RWPE2 (cell line): Measurements from ENCODE around the gene KRTAP10-5.

Experiments
- ATAC-seq: fragments of 200-7000 bp; cut with Tn5 transposase; 3 replicates; pipeline ENCODE4 v1.9.1; 2021; ENCODE audit warnings: low read depth
- DNase-seq: peaks from one replicate; pipeline ENCODE4 v3.0.0-alpha.2; 2020; ENCODE audit warnings: low spot score
- H3K27ac ChIP-seq: fragments of 450-650 bp; 2 replicates; pipeline ENCODE4 v1.5.1; 2017; ENCODE audit warnings: mild to moderate bottlenecking; ENCODE audit not compliant: poor library complexity, severe bottlenecking
- H3K27me3 ChIP-seq: fragments of 250-450 bp; sonication (Bioruptor Pico); 2 replicates; pipeline ENCODE4 v1.5.1; 2021; ENCODE audit warnings: mild to moderate bottlenecking, moderate library complexity; ENCODE audit not compliant: insufficient read depth, poor library complexity, severe bottlenecking
- H3K36me3 ChIP-seq: fragments of 250-450 bp; sonication (Bioruptor Pico); 2 replicates; pipeline ENCODE4 v1.5.1; 2020; ENCODE audit warnings: low read depth, mild to moderate bottlenecking, moderate library complexity
- H3K4me1 ChIP-seq: fragments of 250-450 bp; sonication (Bioruptor Pico); 2 replicates; pipeline ENCODE4 v1.5.1; 2021; ENCODE audit warnings: mild to moderate bottlenecking, moderate library complexity; ENCODE audit not compliant: insufficient read depth, poor library complexity, severe bottlenecking
- H3K4me3 ChIP-seq: fragments of 250-450 bp; sonication (Bioruptor Pico); 2 replicates; pipeline ENCODE4 v1.5.1; 2021; ENCODE audit warnings: mild to moderate bottlenecking, moderate library complexity; ENCODE audit not compliant: severe bottlenecking
- H3K9me3 ChIP-seq: fragments of 250-450 bp; sonication (Bioruptor Pico); 2 replicates; pipeline ENCODE4 v1.5.1; 2021; ENCODE audit warnings: mild to moderate bottlenecking, moderate library complexity; ENCODE audit not compliant: severe bottlenecking
- CTCF ChIP-seq: fragments of 450-650 bp; IDR thresholded peaks from one replicate; pipeline ENCODE4 v1.5.1; 2017; ENCODE audit warnings: mild to moderate bottlenecking, moderate library complexity; ENCODE audit not compliant: poor library complexity, severe bottlenecking

Gene KRTAP10-5

GRCh38 chr21:44556879-44557278, 23.5 kb downstream of the KRTAP10-5 start:
- ATAC-seq (no peak), DNase-seq (no peak)
- no peaks in the 10 kb centered on the region for H3K4me1 ChIP-seq
- H3K4me3 ChIP-seq: no peak overlapping the region
- no peaks in the 10 kb centered on the region for H3K9me3 ChIP-seq
- TF ChIP-seq CTCF: no peak
- peaks cover 20% of the 10 kb centered on the region for H3K27me3 ChIP-seq
- no peaks in the 10 kb centered on the region for H3K36me3 ChIP-seq
- H3K27ac ChIP-seq: no peak overlapping the region

- TF ChIP-seq CTCF: no peak
- ATAC-seq (no peak), DNase-seq (no peak)
- Histone ChIP-seq H3K27ac (no peak overlapping the region), H3K4me3 (no peak overlapping the region), H3K36me3 (no peaks in the 10 kb centered on the region), H3K4me1 (no peaks in the 10 kb centered on the region), H3K27me3 (peaks cover 18% of the 10 kb centered on the region), H3K9me3 (no peaks in the 10 kb centered on the region)
Observed at GRCh38 chr21:44555200-44555875, 25.1 kb downstream of the KRTAP10-5 start.

GRCh38 chr21:44552681-44553080, 27.7 kb downstream of the KRTAP10-5 start:
- Histone ChIP-seq H3K4me3 (no peak overlapping the region), H3K4me1 (peaks cover 10% of the 10 kb centered on the region), H3K36me3 (no peaks in the 10 kb centered on the region), H3K27me3 (peaks cover 14% of the 10 kb centered on the region), H3K27ac (no peak overlapping the region), H3K9me3 (no peaks in the 10 kb centered on the region)
- TF ChIP-seq CTCF: no peak
- DNase-seq (no peak), ATAC-seq (no peak)

GRCh38 chr21:44552136-44552535, 28.3 kb downstream of the KRTAP10-5 start:
- no peak for TF ChIP-seq CTCF

GRCh38 chr21:44551340-44551961, 29.0 kb downstream of the KRTAP10-5 start, which contains the start of gene KRTAP10-2:
Gene KRTAP10-2 (minus strand): TSS chr21:44551505. CDS start chr21:44551458, 47 bp downstream.
- no peak within 1 kb of the TSS for H3K4me3 ChIP-seq
- no peak within 1 kb of the TSS for H3K27ac ChIP-seq
- ATAC-seq (no peak), DNase-seq (no peak)
- H3K4me1 ChIP-seq: peaks cover 10% of the 10 kb centered on the region
- no peaks in the 10 kb centered on the region for H3K36me3 ChIP-seq
- TF ChIP-seq CTCF: no peak
- H3K9me3 ChIP-seq: no peaks in the 10 kb centered on the region
- peaks cover 6% of the 10 kb centered on the region for H3K27me3 ChIP-seq

More at GRCh38 chr21:44552136-44552535, 28.3 kb downstream of the KRTAP10-5 start:
- ATAC-seq (no peak), DNase-seq (no peak)
- Histone ChIP-seq H3K9me3 (no peaks in the 10 kb centered on the region), H3K36me3 (no peaks in the 10 kb centered on the region), H3K4me3 (no peak overlapping the region), H3K27me3 (peaks cover 9% of the 10 kb centered on the region), H3K27ac (no peak overlapping the region), H3K4me1 (peaks cover 10% of the 10 kb centered on the region)
